LNCAP (cell line): Measurements from ENCODE around the gene DCAKD.

Source experiments
- TF ChIP-seq, protein P1 (sequence below): fragments of 450-650 bp; IDR thresholded peaks from 2 replicates; pipeline ENCODE4 v1.5.1; 2017; ENCODE audit warnings: mild to moderate bottlenecking

DCAKD gene

DNA sequence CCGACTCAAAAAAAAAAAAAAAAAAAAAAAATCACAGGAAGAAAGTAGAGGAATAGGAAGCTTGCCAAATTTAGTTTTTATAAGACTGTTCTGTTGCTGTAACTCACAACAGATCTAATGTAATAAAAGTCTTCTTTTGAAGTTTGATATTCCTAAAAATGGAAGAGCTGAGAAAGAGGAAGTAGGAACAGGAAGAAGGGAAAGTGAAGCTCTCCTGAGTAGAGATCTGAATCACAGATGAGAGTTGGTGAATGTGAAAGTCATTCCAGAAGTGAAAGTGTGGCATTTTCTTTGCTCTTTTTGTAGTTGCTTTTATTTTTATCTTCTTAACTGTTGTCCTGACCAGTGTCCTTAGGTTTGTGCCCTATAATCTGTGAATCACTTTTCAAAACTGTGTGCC is 11.8 kb upstream of the DCAKD start:
- TF ChIP-seq, protein P1, sequence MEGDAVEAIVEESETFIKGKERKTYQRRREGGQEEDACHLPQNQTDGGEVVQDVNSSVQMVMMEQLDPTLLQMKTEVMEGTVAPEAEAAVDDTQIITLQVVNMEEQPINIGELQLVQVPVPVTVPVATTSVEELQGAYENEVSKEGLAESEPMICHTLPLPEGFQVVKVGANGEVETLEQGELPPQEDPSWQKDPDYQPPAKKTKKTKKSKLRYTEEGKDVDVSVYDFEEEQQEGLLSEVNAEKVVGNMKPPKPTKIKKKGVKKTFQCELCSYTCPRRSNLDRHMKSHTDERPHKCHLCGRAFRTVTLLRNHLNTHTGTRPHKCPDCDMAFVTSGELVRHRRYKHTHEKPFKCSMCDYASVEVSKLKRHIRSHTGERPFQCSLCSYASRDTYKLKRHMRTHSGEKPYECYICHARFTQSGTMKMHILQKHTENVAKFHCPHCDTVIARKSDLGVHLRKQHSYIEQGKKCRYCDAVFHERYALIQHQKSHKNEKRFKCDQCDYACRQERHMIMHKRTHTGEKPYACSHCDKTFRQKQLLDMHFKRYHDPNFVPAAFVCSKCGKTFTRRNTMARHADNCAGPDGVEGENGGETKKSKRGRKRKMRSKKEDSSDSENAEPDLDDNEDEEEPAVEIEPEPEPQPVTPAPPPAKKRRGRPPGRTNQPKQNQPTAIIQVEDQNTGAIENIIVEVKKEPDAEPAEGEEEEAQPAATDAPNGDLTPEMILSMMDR = no peak

DNA sequence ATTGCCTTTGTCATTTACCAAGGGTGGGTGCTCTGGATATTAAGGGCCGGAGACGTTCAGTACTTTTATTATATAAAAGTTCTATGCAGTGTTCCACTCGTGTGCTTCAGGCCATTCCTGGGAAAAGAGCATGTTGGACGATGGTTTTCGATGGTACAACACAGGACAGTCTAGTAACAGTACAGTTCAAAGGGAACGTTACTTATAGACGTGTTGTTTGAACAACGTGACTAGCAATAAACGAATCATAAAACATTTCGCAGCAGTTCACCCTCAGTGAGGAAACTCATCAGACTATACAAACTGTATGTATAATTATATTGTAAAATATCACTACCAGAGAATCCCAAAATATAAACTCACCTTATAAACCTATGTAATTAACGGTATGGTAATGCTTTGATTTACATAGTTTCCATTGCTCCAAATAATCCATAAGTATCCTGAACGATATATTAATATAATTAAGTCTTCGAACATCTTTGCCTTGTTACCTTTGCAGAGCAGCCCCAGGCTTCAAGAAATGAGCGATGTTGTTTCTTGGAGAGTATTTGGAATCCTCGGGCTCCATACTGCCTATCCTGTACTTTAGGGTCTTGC is 10.3 kb upstream of the DCAKD start:
- TF ChIP-seq, protein P1 = no peak

DNA sequence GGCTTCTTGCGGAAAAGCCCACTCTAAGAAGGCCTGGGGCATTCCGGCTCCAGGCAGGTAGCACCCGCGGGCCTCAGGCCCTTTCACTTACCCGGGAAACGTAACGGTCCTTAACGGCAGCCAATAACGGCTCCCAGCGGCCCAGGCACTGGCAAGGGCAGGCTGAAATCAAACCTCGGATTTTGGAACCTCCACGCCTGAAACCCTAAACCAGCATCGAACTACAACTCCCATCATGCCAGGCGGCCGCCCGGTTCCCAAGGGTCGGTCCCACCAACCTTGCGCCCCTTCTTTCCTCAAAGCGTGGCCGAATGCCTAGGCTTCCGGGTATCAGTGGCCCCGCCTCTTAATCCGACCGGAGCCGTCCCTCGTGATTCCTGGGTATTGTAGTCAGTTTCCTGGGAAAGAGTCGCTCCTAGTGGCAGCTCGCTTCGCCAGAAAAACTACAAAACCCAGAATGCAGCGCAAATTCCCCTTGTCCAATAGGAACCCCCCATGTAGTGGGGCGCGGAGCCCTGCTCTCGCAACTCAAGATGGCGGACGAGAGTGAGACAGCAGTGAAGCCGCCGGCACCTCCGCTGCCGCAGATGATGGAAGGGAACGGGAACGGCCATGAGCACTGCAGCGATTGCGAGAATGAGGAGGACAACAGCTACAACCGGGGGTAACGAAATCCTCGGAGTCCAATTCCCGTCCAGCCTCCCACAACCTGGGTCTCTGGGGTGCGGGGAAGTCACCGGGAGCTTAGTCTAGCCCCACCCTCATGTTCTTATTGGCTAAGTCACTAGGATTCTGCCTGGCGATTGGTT is 9.6 kb upstream of the DCAKD start, which contains the start of gene NMT1:
NMT1 (plus strand) TSS at position 521 of the 809 bp plus-strand sequence; CDS start at position 534, 13 bp downstream.
- TF ChIP-seq, protein P1 = no peak

DNA sequence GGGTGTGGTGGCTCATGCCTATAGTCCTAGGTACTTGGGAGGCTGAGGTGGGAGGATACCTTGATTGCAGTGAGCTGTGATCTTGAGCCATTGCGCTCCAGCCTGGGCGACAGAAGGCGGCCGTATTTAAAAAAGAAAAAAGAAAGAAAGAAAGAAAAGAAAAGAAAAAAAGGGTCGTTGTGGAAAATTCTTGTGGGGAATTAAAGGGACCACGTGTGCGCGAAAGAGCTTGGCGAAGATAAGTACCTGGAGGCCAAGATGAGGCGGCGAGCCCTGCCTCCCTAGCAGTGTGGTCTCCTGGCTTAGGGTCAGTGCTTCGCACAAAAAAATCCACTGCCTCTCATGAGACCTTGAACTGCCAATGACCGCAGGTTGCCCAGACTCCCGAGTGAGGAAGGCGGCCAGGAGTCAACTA is 9.0 kb upstream of the DCAKD start:
- TF ChIP-seq, protein P1 = no peak

DNA sequence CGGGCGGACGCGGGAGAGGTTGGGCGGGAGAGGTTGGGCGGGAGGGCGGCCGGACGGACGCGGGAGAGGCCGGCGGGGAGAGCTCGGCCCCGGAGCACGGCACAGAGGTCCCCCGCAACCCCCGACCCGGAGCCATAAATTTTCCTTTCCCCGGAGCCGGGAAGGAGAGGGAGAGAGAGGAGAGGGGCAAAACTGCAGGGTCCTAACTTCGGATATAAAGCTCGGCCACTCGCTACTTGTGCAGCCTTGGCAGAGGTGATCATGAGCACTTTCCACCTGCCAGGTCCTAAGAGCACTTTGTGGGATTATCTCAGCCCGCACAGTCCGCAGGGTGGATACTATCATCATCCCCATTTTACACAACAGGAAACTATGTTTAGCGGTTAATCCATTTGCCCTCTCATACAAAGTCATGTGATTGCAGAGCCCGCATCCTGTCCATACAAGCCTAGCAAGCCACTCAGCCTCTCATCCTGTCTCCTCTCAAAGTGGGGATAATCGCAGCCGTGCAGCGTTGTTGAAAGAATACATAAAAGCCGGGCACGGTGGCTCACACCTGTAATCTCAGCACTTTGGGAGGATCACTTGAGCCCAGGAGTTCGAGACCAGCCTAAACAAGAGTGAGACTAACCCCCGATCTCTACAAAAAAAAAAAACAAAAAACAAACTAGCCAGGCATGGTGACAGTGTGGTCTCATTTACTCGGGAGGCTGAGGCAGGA is 780 bp upstream of the DCAKD start:
- TF ChIP-seq, protein P1 = no peak

DNA sequence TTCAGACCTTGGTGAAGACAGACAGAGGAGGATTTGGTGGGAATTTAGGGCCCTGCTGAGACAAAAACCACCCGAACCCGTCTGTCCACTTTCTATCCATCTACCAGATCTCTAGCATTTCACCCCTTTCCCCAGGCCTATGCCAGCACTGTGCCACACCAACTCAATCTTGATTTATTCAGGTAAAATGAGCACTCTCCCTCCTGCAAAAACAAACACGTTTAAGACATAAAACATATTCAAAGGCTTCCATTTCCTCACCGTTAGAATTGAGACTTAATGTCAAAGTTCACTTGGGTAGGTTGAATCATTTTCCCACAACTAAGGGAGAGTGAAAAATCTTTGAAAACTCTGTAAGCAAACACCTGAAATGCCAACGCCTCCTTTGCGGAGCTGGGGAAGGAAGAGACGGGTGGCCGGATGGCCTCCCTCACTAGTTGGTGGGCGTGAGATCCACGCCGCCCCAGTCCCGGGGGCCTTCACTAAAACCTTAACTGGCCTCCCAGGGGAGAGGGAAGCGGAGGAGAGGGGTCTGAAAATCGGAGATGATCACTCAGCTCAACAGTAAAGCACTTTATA is 862 bp downstream of the DCAKD start:
- TF ChIP-seq, protein P1 = no peak

DNA sequence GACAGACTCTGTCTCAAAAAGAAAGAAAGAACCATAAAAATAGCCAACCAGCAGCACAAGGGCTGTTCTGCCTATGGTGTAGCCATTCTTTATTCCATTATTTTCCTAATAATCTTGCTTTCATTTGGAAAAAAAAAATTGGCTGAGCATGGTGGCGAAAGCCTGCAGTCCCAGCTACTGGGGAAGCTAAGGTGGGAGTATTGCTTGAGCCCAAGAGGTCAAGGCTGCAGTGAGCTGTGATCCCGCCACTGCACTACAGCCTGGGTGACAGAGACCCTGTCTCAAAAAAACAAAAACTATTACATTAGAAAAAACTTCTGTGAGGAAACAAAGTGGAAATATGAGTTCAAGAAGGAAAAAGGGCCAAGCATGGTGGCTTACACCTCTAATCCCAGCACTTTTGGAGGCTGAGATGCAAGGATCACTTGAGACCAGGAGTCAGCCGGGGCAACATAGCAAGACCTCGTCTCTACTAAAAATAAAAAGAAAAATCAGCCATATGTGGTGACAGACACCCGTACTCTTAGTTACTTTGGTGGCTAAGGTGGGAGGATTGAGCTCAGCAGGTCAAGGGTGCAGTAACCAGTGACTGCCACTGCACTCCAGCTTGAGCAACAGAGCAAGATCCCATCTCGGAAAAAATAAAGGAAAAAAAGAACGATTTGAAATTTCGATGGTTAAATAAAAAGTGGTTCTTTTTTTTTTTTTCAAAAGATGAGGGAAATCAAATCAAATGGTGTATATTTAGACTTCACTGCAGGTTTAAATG is 2.5 kb downstream of the DCAKD start:
- TF ChIP-seq, protein P1 = no peak; the same call in 1 of the 2 replicates
